Measurements from ENCODE around the gene TMEM81.

The TMEM81 gene

GRCh38 chr1:205059660-205060059 is 24.6 kb downstream of the TMEM81 start:
- no peak for TF ChIP-seq CTCF (IDR thresholded peaks at IDR 0.05; ENCODE audit: low read depth, low read length)
- no peak for DNase-seq (ENCODE audit: low read depth, low spot score)
- no peak overlapping the region for H3K4me3 ChIP-seq (ENCODE audit: low read depth, low read length)
- in situ Hi-C loops (cut with HindIII; ENCODE audit: low sequenced_read_pairs): no loop called here

GRCh38 chr1:205058853-205059252 is 25.4 kb downstream of the TMEM81 start:
- no peak overlapping the region for H3K4me3 ChIP-seq (ENCODE audit: low read depth, low read length)
- DNase-seq (ENCODE audit: low read depth, low spot score): no peak
- TF ChIP-seq CTCF (IDR thresholded peaks at IDR 0.05; ENCODE audit: low read depth, low read length): no peak
- in situ Hi-C loops (cut with HindIII; ENCODE audit: low sequenced_read_pairs): no loop called here

- H3K4me3 ChIP-seq (ENCODE audit: low read depth, low read length): no peak overlapping the region
- no peak for TF ChIP-seq CTCF (IDR thresholded peaks at IDR 0.05; ENCODE audit: low read depth, low read length)
- DNase-seq (ENCODE audit: low read depth, low spot score): no peak
- in situ Hi-C loops (cut with HindIII; ENCODE audit: low sequenced_read_pairs): no loop called here
These were observed 26.3 kb downstream of the TMEM81 start for GRCh38 chr1:205057808-205058575.

GRCh38 chr1:205056956-205057568 is 27.2 kb downstream of the TMEM81 start:
- no peak for TF ChIP-seq CTCF (IDR thresholded peaks at IDR 0.05; ENCODE audit: low read depth, low read length)
- in situ Hi-C loops (cut with HindIII; ENCODE audit: low sequenced_read_pairs): no loop called here

GRCh38 chr1:205056188-205056611 is 28.1 kb downstream of the TMEM81 start:
- H3K4me3 ChIP-seq (ENCODE audit: low read depth, low read length): no peak overlapping the region
- TF ChIP-seq CTCF (IDR thresholded peaks at IDR 0.05; ENCODE audit: low read depth, low read length): no peak
- DNase-seq (ENCODE audit: low read depth, low spot score): no peak
- in situ Hi-C loops (cut with HindIII; ENCODE audit: low sequenced_read_pairs): no loop called here

More at GRCh38 chr1:205056956-205057568, 27.2 kb downstream of the TMEM81 start:
- no peak overlapping the region for H3K4me3 ChIP-seq (ENCODE audit: low read depth, low read length)
- no peak for DNase-seq (ENCODE audit: low read depth, low spot score)

GRCh38 chr1:205054013-205054412 is 30.2 kb downstream of the TMEM81 start:
- no peak for TF ChIP-seq CTCF (IDR thresholded peaks at IDR 0.05; ENCODE audit: low read depth, low read length)
- no peak overlapping the region for H3K4me3 ChIP-seq (ENCODE audit: low read depth, low read length)
- in situ Hi-C loops (cut with HindIII; ENCODE audit: low sequenced_read_pairs): no loop called here
- no peak for DNase-seq (ENCODE audit: low read depth, low spot score)

All from astrocyte of the spinal cord (primary cell).